GM23248 (cell line): Measurements from ENCODE around the gene DNLZ. TPM values are rescaled to one million over a fixed set of nuclear protein-coding genes. Genes with fewer than 3 reads are reported as not detected.

ENCODE experiments used
- DNase-seq: peaks from one replicate; pipeline ENCODE4 v3.0.0-alpha.2; 2015
- H2AFZ ChIP-seq: fragments of 200-600 bp; sonication (generic); 2 replicates; pipeline ENCODE4 v1.6.1; 2016; ENCODE audit warnings: antibody characterized with exemption
- H3F3A ChIP-seq: fragments of 200-600 bp; sonication (generic); 2 replicates; pipeline ENCODE4 v1.6.1; 2016; ENCODE audit warnings: mild to moderate bottlenecking, antibody characterized with exemption, mixed run types; ENCODE audit not compliant: insufficient read depth
- H3K27ac ChIP-seq: fragments of 200-600 bp; sonication (generic); 2 replicates; pipeline ENCODE4 v1.5.1; 2016; ENCODE audit warnings: mild to moderate bottlenecking
- H3K27me3 ChIP-seq: fragments of 200-600 bp; sonication (generic); replicated peaks from 2 replicates; pipeline ENCODE4 v1.6.1; 2016; ENCODE audit warnings: mild to moderate bottlenecking; ENCODE audit not compliant: insufficient read depth
- H3K36me3 ChIP-seq: fragments of 200-600 bp; sonication (generic); 2 replicates; pipeline ENCODE4 v1.6.1; 2016; ENCODE audit warnings: low read depth, mild to moderate bottlenecking
- H3K4me1 ChIP-seq: fragments of 200-600 bp; sonication (generic); 2 replicates; pipeline ENCODE4 v1.6.1; 2016; ENCODE audit warnings: mild to moderate bottlenecking; ENCODE audit not compliant: insufficient read depth
- H3K4me2 ChIP-seq: fragments of 200-600 bp; sonication (generic); one replicate; pipeline ENCODE4 v1.6.1; 2016; ENCODE audit warnings: mild to moderate bottlenecking; ENCODE audit not compliant: unreplicated experiment
- H3K4me3 ChIP-seq: fragments of 200-600 bp; sonication (generic); 2 replicates; pipeline ENCODE4 v1.5.1; 2016; ENCODE audit warnings: mild to moderate bottlenecking
- H3K79me2 ChIP-seq: fragments of 200-600 bp; sonication (generic); 2 replicates; pipeline ENCODE4 v1.6.1; 2016; ENCODE audit warnings: mild to moderate bottlenecking; ENCODE audit not compliant: insufficient read depth
- H3K9ac ChIP-seq: fragments of 200-600 bp; sonication (generic); 2 replicates; pipeline ENCODE4 v1.6.1; 2016; ENCODE audit warnings: mild to moderate bottlenecking
- H3K9me2 ChIP-seq: fragments of 200-600 bp; sonication (generic); 2 replicates; pipeline ENCODE4 v1.6.1; 2016; ENCODE audit warnings: mixed run types, mild to moderate bottlenecking, moderate library complexity; ENCODE audit not compliant: insufficient read depth
- H3K9me3 ChIP-seq: fragments of 200-600 bp; sonication (generic); one replicate; pipeline ENCODE4 v1.6.1; 2017; ENCODE audit warnings: low read depth
- H4K20me1 ChIP-seq: fragments of 200-600 bp; sonication (generic); 2 replicates; pipeline ENCODE4 v1.6.0; 2016; ENCODE audit not compliant: insufficient read depth
- EZH2 ChIP-seq: fragments of 200-600 bp; sonication (generic); IDR thresholded peaks from 2 replicates; pipeline ENCODE4 v1.6.1; 2018; ENCODE audit warnings: antibody characterized with exemption, mild to moderate bottlenecking; ENCODE audit not compliant: insufficient read depth, poor library complexity, severe bottlenecking
- EZH2phosphoT487 ChIP-seq: fragments of 200-600 bp; sonication (generic); IDR thresholded peaks from 2 replicates; pipeline ENCODE4 v1.6.1; 2018; ENCODE audit warnings: antibody characterized with exemption, moderate library complexity, mild to moderate bottlenecking, low read depth; ENCODE audit not compliant: insufficient read depth
- WGBS, 2 experiments: methylation state at CpG; one replicate each; pipeline ENCODE4 v1.1.6; 2015 to 2017; ENCODE audit warnings: low lambda C conversion rate in 2 of 2, low coverage in 1 of 2; ENCODE audit errors: missing lambda C conversion rate in 2 of 2; 5-methylcytosine and 5-hydroxymethylcytosine counted together
- in situ Hi-C: fragments of 300-500 bp; cut with MboI; formaldehyde crosslinking; loops from 2 replicates; pipeline ENCODE4 v1.15.0; 2020
- polyA plus RNA-seq: library from polyadenylated mRNA; unstranded; fragments of >200 nt; fragmentation: Nextera tagmentation; extraction: Ambion mirVana; gene quantifications from 2 replicates; pipeline ENCODE4 v1.2.1, GENCODE V29; 2016
- total RNA-seq: library from RNA; depleted of rRNA; stranded (reverse); fragments of >200 nt; shearing (Covaris generic); gene quantifications from 2 replicates; pipeline ENCODE4 v1.2.3, GENCODE V29; 2014

Gene DNLZ
- total and polyA plus RNA-seq, 2 experiments from 2014 or later, result 27.1 to 49.8 TPM

GRCh38 chr9:136318111-136318775 is 45.3 kb downstream of the DNLZ start:
- Histone ChIP-seq H3F3A (peaks cover 8% of the 10 kb centered on the region), H4K20me1 (no peaks in the 10 kb centered on the region), H3K27ac (no peak overlapping the region), H3K9ac (no peak overlapping the region), H3K4me2 (no peak overlapping the region), H3K79me2 (no peaks in the 10 kb centered on the region), H3K27me3 (no peaks in the 10 kb centered on the region), H3K4me1 (no peaks in the 10 kb centered on the region), H3K4me3 (no peak overlapping the region), H3K36me3 (no peaks in the 10 kb centered on the region), H3K9me3 (no peaks in the 10 kb centered on the region), H3K9me2 (no peaks in the 10 kb centered on the region), H2AFZ (no peak overlapping the region)
- in situ Hi-C loops, result no loop called here
- DNase-seq, result no peak
- WGBS, 2 experiments, result 63 to 76% methylated on average over 14 to 21 of the region's 21 CpGs
- TF ChIP-seq EZH2phosphoT487, result no peak
- no peak for TF ChIP-seq EZH2

- no peak overlapping the region for H3K4me2 ChIP-seq
- H3K9me3 ChIP-seq, result no peaks in the 10 kb centered on the region
- H4K20me1 ChIP-seq, result no peaks in the 10 kb centered on the region
- H3K36me3 ChIP-seq, result no peaks in the 10 kb centered on the region
- no peaks in the 10 kb centered on the region for H3K79me2 ChIP-seq
- DNase-seq, result no peak
- H3F3A ChIP-seq, result peaks cover 8% of the 10 kb centered on the region
- WGBS, 2 experiments, result 66 to 87% methylated on average over 14 to 16 of the region's 16 CpGs
- H3K4me3 ChIP-seq, result no peak overlapping the region
- in situ Hi-C loops, result no loop called here
- H3K9ac ChIP-seq, result no peak overlapping the region
- no peak overlapping the region for H2AFZ ChIP-seq
- no peaks in the 10 kb centered on the region for H3K9me2 ChIP-seq
- no peak overlapping the region for H3K27ac ChIP-seq
- no peaks in the 10 kb centered on the region for H3K4me1 ChIP-seq
- no peaks in the 10 kb centered on the region for H3K27me3 ChIP-seq
- TF ChIP-seq EZH2phosphoT487 (no peak), EZH2 (no peak)
Measured at GRCh38 chr9:136317695-136318094, 45.8 kb downstream of the DNLZ start.

- H3F3A ChIP-seq, result peaks cover 8% of the 10 kb centered on the region
- H3K9me2 ChIP-seq, result no peaks in the 10 kb centered on the region
- no peaks in the 10 kb centered on the region for H3K79me2 ChIP-seq
- H3K9ac ChIP-seq, result no peak overlapping the region
- no peak overlapping the region for H2AFZ ChIP-seq
- WGBS, 2 experiments, result 87 to 92% methylated on average over 13 of the region's 13 CpGs
- no peaks in the 10 kb centered on the region for H3K36me3 ChIP-seq
- H3K4me1 ChIP-seq, result no peaks in the 10 kb centered on the region
- no peak overlapping the region for H3K4me3 ChIP-seq
- TF ChIP-seq EZH2 (no peak), EZH2phosphoT487 (no peak)
- in situ Hi-C loops, result no loop called here
- H3K27ac ChIP-seq, result no peak overlapping the region
- H3K27me3 ChIP-seq, result no peaks in the 10 kb centered on the region
- no peak overlapping the region for H3K4me2 ChIP-seq
- no peak for DNase-seq
- no peaks in the 10 kb centered on the region for H4K20me1 ChIP-seq
- no peaks in the 10 kb centered on the region for H3K9me3 ChIP-seq
Measured at GRCh38 chr9:136316896-136317676, 46.5 kb downstream of the DNLZ start.

- Histone ChIP-seq H3K27ac (no peak overlapping the region), H3K9me3 (no peaks in the 10 kb centered on the region), H3K79me2 (no peaks in the 10 kb centered on the region), H2AFZ (no peak overlapping the region), H3F3A (peaks cover 8% of the 10 kb centered on the region), H3K9ac (no peak overlapping the region), H3K4me2 (no peak overlapping the region), H3K4me3 (no peak overlapping the region), H3K36me3 (no peaks in the 10 kb centered on the region), H3K9me2 (no peaks in the 10 kb centered on the region), H3K27me3 (no peaks in the 10 kb centered on the region), H3K4me1 (no peaks in the 10 kb centered on the region), H4K20me1 (no peaks in the 10 kb centered on the region)
- TF ChIP-seq EZH2, result no peak
- no peak for TF ChIP-seq EZH2phosphoT487
- in situ Hi-C loops, result no loop called here
- WGBS, 2 experiments, result 80 to 90% methylated on average over 20 to 23 of the region's 23 CpGs
- no peak for DNase-seq
Measured at GRCh38 chr9:136316271-136316751, 47.2 kb downstream of the DNLZ start.
